ENCODE results near the gene LENG1.
A peak's percentile ranks its signal among the peaks of the same experiment; 100 is the strongest.
"Not testable (repeated sequence)": the region's sequence is repeated elsewhere in the genome, so short reads cannot be mapped to it uniquely, and the experiment has no call there.

The LENG1 gene

DNA sequence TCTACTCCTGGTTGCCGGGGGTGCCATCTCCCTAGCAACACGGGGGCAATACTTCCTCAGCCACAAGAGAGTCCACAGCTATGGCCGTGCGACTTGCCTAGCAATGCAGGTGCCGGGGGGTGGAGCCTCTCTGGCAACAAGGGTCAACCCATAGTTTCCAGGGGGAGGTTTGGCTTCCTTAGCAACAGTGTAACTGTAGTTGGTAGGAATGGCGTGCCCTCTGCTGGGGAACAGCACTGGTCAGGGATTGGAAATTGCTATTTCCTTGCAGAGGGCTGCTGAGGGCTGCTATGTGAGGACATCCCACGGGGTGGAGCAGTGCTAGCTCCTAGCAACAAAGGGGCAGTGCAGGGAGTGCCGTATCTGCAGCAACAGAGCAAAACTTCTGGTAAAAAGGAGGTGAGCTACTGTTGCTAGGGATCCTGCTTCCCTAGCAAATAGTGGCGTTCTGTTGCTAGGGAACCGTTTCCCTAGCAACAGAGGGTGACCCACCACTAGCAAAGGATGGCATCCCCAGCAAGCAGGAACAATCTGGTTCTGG is 20.5 kb upstream of the LENG1 start:
- Mint-ChIP-seq H3K27me3 (ENCODE audit: low read depth) (no peaks in the 10 kb centered on the region), H3K27ac (no peak overlapping the region), H3K9me3 (no peaks in the 10 kb centered on the region), H3K4me1 (ENCODE audit: low read depth) (peaks cover 1% of the 10 kb centered on the region), H3K4me3 (no peak overlapping the region), H3K36me3 (ENCODE audit: low read depth) (peaks cover 15% of the 10 kb centered on the region)

DNA sequence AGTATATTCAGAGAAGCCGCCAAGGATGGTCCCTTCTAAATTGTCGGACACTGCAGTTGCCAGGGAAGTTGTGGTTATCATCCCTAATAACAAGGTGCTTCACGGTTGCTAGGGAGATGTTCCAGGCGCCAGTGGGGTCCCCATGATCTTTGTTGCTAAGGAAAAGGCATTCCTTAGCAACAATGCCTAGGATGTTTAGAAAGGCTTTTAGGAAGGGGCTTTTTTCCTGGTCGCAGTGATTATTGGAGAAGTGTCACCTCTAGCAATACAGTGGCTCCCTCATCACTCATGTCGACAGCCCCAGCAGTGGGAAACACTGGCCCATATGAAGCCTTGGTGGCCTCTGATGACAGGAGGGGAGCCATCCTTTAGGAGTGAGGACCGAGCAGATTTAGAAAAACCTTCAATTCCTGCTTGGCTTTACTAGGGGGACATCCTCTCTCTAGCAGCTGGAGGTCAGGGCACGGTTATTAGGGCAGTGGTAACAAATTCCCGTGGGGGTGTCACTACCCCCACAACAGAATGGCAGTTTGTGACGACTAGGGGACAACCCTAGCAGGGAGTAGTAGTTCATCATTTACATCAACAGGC is 19.8 kb upstream of the LENG1 start:
- Mint-ChIP-seq H3K27ac (no peak overlapping the region), H3K36me3 (ENCODE audit: low read depth) (peaks cover 15% of the 10 kb centered on the region), H3K27me3 (ENCODE audit: low read depth) (no peaks in the 10 kb centered on the region), H3K4me3 (no peak overlapping the region), H3K4me1 (ENCODE audit: low read depth) (peaks cover 1% of the 10 kb centered on the region), H3K9me3 (no peaks in the 10 kb centered on the region)

DNA sequence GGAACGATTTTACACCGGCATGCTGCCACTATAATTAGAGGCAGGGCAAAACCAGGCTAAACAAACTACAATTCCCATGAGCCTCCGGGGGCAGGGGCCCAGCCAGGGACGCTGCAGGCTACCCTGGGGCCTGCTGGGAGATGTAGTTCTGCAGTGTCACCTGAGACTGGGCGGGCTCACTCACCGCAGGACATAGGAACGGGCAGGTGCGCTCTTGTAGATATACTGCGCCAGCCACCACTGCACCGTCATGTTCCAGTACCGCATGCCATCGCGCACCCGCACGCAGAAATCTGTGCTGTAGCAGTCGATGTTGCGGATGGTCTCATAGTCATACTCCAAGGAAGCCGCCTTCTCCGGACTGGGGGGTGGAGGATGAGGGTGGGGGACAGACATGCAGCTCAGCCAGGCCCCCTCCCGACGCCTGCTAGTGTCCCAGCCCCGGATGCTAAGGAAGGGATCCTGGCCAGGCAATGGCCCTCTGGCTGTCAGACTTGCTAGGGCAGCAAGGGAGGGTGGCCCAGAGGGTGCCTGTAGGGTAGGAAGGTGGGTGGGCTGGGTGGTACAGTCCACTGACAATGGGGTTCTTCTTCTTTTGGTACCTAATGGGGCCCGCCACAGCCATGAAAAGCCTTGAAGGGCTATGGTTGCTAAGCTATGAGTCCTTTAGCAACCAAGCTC is 19.2 kb upstream of the LENG1 start:
- H3K4me1 Mint-ChIP-seq (ENCODE audit: low read depth), result peaks cover 1% of the 10 kb centered on the region
- no peak overlapping the region for H3K27ac Mint-ChIP-seq
- H3K9me3 Mint-ChIP-seq, result no peaks in the 10 kb centered on the region
- no peaks in the 10 kb centered on the region for H3K27me3 Mint-ChIP-seq (ENCODE audit: low read depth)
- peaks cover 13% of the 10 kb centered on the region for H3K36me3 Mint-ChIP-seq (ENCODE audit: low read depth)
- H3K4me3 Mint-ChIP-seq, result no peak overlapping the region

DNA sequence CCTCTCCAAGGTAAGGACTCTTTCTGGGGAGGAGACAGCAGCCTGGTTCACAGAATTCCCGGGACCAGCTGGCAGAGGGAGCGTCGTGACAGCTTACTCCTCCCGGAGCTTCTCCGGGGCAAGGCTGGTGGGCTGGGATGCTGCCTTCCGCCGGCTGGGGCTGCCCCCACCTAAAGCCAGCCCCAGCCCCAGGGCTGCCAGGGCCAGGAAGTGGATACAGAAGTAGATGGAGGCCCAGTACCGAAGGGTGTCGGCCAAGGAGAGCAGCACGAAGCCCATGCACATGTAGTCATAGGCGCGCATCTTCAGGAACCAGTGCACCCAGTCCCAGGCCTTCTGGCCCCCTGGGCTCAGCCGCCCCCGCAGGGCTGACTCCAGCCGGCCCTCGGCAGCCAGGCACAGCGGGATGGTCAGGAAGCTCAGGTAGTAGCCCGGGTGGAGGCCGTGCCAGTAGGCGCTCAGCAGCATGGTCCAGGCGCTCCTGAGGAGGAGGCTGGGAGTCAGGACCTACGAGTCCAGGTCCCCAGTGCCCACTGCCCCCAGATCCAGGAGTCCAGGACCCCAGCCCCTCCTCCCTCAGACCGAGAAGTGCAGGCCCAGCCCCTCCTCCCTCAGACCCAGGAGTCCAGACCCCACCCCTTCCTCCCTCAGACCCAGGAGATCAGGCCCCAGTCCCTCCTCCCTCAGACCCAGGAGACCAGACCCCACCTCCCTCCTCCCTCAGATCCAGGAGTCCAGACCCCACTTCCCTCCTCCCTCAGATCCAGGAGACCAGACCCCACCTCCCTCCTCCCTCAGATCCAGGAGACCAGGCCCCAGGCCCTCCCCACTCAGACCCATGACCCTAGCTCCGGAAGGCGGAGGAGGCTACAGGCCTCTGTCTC is 14.7 kb upstream of the LENG1 start:
- Mint-ChIP-seq H3K4me1 (ENCODE audit: low read depth) (peaks cover 1% of the 10 kb centered on the region), H3K36me3 (ENCODE audit: low read depth) (peaks cover 7% of the 10 kb centered on the region), H3K27me3 (ENCODE audit: low read depth) (no peaks in the 10 kb centered on the region), H3K4me3 (no peak overlapping the region), H3K27ac (no peak overlapping the region), H3K9me3 (no peaks in the 10 kb centered on the region)

DNA sequence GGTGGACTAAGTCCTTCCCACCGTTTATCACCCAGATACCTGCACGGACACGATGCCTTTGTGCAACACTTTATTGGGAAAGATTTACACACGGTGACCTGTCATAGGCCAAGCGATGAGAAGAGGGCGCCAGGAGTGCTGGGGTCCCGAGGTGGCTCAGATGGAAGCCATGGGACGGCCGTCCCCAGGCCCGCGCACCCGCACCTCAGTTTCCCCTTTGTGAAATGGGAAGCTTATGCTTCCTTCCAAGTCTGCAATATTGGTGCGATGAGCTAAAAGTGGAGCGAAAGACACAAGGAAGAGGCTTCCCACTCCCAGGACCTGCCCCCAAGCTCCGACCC is 13.8 kb upstream of the LENG1 start:
- H3K9me3 Mint-ChIP-seq, result no peaks in the 10 kb centered on the region

DNA sequence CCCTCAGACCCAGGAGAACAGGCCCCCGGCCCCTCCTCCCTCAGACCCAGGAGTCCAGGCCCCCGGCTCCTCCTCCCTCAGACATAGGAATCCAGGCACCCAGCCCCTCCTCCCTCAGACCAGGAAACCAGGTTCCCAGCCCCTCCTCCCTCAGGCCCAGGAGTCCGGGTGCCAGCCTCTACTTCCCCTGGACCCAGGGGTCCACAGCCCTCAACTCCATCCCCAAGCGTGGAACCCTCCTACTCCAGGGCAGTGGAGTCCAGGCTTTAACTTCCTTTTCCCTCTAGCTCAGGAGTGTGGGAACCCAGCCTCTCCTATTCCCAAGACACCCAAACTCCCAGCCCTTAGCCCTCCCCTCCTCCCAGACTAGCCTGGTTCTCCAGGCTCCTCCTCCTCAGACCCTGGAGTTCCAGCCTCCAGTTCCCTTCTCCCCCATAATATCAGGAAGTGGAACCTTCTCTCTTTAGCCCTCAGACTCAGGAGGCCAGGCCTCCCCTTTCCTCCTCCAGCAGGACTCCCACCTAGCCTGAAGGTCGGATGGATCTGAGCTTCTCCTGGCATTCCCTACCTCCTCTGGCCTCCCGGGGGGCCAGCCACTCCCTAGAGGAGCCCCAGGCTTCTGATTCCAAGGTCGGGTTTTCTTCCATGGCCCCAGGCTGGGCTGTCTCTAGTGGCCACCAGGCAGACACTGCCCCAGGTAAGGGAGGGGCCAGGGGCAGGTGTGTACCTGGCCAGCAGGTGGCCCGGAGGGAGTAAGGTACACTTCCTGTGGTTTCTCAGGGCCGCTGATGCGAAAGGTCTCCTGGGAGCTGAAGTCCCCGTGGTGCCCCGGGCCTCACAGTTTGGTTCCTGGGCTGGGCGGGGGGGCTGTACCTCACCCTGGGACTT is 13.2 kb upstream of the LENG1 start, which contains the start of gene TMC4:
TMC4 (minus strand) TSS at position 690 of the 888 bp plus-strand sequence; CDS start at position 647, 43 bp downstream.
- H3K4me3 Mint-ChIP-seq, result no peak within 1 kb of the TSS
- no peaks in the 10 kb centered on the region for H3K9me3 Mint-ChIP-seq
- peaks cover 1% of the 10 kb centered on the region for H3K4me1 Mint-ChIP-seq (ENCODE audit: low read depth)
- H3K27ac Mint-ChIP-seq, result no peak within 1 kb of the TSS
- no peaks in the 10 kb centered on the region for H3K27me3 Mint-ChIP-seq (ENCODE audit: low read depth)
- peaks cover 2% of the 10 kb centered on the region for H3K36me3 Mint-ChIP-seq (ENCODE audit: low read depth)

More for the DNA sequence above, 13.8 kb upstream of the LENG1 start:
- Mint-ChIP-seq H3K36me3 (ENCODE audit: low read depth) (peaks cover 6% of the 10 kb centered on the region), H3K27me3 (ENCODE audit: low read depth) (no peaks in the 10 kb centered on the region), H3K4me3 (no peak overlapping the region), H3K4me1 (ENCODE audit: low read depth) (peaks cover 1% of the 10 kb centered on the region), H3K27ac (no peak overlapping the region)

DNA sequence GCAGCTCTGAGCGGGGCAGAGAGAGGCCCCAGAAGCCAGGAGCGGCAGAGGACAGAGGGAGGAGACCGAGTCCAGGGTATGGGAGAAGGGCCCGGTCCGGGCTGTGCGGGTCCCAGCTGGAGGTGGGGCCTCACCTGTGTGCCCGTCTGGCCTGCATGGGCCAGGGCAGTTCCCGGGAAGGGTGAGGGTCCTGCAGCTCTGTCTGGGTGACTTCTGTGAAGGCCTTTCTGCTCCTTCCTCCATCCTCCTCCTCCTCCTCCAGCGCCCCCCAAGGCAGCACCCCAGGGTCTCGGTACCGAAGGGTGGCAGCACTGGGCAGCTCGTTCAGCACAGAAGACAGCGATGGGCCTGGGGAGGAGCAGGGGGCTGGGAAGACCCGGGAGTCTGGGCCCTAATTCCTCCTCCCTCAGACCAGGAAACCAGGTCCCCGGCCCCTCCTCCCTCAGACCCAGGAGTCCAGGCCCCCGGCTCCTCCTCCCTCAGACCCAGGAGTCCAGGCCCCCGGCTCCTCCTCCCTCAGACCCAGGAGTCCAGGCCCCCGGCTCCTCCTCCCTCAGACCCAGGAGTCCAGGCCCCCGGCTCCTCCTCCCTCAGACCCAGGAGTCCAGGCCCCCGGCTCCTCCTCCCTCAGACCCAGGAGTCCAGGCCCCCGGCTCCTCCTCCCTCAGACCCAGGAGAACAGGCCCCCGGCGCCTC is 12.4 kb upstream of the LENG1 start:
- not testable (repeated sequence) for H3K4me1 Mint-ChIP-seq (ENCODE audit: low read depth); H3K36me3 Mint-ChIP-seq (ENCODE audit: low read depth); H3K27me3 Mint-ChIP-seq (ENCODE audit: low read depth); H3K27ac Mint-ChIP-seq; H3K4me3 Mint-ChIP-seq; H3K9me3 Mint-ChIP-seq

DNA sequence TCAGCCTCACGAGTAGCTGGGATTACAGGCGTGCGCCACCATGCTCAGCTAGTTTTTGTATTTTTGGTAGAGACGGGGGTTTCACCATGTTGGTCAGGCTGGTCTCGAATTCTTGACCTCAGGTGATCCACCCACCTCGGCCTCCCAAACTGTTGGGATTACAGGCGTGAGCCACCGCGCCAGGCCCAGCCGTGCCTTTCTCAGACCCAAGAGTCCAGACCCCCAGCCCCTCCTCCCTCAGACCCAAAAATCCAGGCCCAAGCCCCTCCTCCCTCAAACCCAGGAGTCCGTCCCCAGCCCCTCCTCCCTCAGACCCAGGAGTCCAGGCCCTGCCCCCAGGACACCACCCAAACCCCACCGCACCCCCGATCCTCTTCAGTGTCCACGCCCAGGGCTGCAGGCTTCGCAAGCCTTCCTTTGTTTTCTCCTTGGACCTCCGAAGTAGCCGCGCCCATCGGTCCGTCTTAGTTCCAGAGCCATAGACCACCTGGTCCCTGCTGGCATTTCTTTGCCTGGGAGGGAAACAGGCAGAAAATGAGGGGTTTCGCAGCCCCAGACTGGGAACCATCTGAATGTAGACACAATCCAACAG is 9.7 kb upstream of the LENG1 start:
- H3K27ac Mint-ChIP-seq, result no peak overlapping the region

DNA sequence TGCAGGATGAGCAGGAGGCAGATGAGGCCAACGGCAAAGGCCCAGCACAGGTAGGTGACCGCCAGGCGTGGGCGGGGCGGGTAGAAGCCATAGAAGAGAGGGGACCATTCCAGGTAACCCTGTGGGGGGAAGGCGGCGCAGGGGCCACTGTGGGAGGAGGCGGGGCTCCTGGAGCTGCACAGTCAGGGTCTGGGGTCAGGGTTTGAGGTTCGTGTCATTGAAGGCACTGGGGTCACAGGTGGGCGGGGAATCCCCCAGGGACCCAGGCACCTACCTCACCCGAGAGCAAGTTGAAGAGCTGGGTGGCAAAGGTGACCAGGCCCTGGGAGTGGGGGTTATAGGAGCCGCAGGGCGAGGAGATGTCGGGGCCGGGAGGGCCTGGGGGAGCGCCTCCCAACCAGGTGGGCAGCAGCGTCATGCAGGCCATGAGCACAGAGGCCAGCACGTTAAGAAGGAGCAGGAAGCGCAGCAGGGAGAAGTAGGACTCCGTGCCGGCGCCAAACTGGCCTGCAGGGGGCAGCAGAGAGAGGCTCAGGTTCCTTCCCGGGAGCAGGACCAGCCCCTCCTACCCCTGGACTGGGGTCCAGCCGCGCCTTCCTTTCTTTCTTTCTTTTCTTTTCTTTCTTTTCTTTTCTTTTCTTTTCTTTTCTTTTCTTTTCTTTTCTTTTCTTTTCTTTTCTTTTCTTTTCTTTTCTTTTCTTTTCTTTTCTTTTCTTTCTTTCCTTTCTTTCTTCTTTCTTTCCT is 8.8 kb upstream of the LENG1 start:
- H3K9me3 Mint-ChIP-seq, result no peaks in the 10 kb centered on the region
- H3K4me1 Mint-ChIP-seq (ENCODE audit: low read depth), result peaks cover 7% of the 10 kb centered on the region
- H3K27ac Mint-ChIP-seq, result no peak overlapping the region
- peaks cover 2% of the 10 kb centered on the region for H3K36me3 Mint-ChIP-seq (ENCODE audit: low read depth)
- peaks cover 6% of the 10 kb centered on the region for H3K27me3 Mint-ChIP-seq (ENCODE audit: low read depth)
- no peak overlapping the region for H3K4me3 Mint-ChIP-seq

More for the DNA sequence above, 9.7 kb upstream of the LENG1 start:
- peaks cover 6% of the 10 kb centered on the region for H3K27me3 Mint-ChIP-seq (ENCODE audit: low read depth)
- H3K36me3 Mint-ChIP-seq (ENCODE audit: low read depth), result peaks cover 1% of the 10 kb centered on the region
- H3K9me3 Mint-ChIP-seq, result no peaks in the 10 kb centered on the region
- H3K4me1 Mint-ChIP-seq (ENCODE audit: low read depth), result peaks cover 6% of the 10 kb centered on the region
- H3K4me3 Mint-ChIP-seq, result no peak overlapping the region

DNA sequence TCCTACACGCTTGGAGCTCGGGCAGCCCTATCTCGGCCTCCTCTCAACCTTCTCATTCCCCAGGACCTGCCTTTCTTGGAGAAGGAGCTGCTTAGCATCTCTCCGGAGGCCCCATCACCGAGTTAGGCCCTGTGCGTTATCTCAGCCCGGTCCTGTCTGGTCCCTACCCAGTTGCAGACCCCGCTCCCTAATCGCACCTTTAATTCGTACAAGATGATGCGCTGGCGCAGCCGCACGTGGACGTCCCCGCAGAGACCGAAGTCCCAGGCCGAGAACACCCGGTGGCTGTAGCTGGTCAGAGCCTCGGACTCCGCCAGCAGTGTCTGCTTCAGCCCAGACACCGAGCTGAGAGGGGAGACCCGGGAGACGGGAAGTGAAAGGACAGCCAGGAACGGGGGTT is 5.7 kb upstream of the LENG1 start:
- Mint-ChIP-seq H3K9me3 (no peaks in the 10 kb centered on the region), H3K27me3 (ENCODE audit: low read depth) (peaks cover 6% of the 10 kb centered on the region), H3K27ac (no peak overlapping the region), H3K36me3 (ENCODE audit: low read depth) (peaks cover 2% of the 10 kb centered on the region), H3K4me3 (no peak overlapping the region), H3K4me1 (ENCODE audit: low read depth) (peaks cover 24% of the 10 kb centered on the region)

DNA sequence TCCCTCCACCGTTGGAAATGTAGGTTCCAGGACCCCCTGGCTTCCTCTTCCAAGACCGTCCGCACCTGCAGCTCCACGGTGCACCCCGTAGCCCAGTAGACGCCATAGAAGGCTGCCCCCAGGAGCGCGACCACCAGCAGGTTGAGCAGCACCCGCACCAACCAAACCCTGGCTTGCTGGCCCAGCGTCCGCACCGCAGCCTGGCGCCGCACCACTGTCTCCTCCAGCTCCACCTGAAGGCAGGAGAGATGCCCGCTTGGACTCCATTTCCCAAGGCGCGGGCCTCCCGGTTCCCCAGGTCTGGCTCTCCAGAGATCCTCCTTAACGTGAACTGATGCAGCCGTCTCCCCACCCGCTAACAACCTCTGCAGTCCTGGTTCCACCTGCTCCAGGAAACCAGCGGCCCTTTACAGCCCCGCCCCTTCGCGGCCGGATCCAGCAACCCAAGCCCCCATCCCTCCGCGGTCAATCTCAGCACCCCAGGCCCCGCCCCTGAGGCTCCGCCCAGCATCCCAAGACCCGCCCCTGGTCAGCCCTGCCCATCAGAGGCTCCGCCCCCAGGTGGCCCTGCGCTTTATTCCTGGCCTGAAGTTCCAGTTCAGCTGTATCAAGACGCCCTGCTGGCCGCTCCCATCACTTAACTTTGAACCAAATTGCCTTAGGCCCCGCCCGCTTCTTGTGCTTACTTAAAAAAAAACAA is 5.0 kb upstream of the LENG1 start:
- peaks cover 6% of the 10 kb centered on the region for H3K27me3 Mint-ChIP-seq (ENCODE audit: low read depth)
- no peaks in the 10 kb centered on the region for H3K9me3 Mint-ChIP-seq
- H3K27ac Mint-ChIP-seq, result peak overlapping the region; percentile 10
- H3K4me3 Mint-ChIP-seq, result peak overlapping the region; percentile 79
- H3K36me3 Mint-ChIP-seq (ENCODE audit: low read depth), result peaks cover 2% of the 10 kb centered on the region
- H3K4me1 Mint-ChIP-seq (ENCODE audit: low read depth), result peaks cover 27% of the 10 kb centered on the region

DNA sequence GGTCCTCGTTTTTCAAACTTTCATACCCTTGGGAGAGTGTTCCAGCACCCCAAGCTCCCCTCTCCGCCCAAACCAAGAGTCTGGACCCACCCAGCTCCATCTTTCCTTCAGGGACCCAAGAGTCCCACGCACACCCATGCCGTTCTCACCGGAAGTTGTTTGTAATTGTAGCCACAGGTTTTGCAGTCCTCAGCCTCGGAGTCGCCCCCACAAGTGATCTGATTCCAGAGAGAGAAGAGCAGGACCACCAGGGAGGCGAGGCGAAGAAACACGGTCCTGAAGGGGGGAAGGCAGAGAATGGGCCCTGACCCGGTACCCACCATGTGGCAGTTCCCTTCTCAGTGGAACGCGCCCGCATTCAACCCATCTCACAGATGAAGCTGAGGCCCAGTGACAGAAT is 3.4 kb upstream of the LENG1 start:
- Mint-ChIP-seq H3K9me3 (no peaks in the 10 kb centered on the region), H3K27me3 (ENCODE audit: low read depth) (peaks cover 6% of the 10 kb centered on the region), H3K4me3 (peak overlapping the region; percentile 96), H3K27ac (peak overlapping the region; percentile 91), H3K4me1 (ENCODE audit: low read depth) (peaks cover 40% of the 10 kb centered on the region), H3K36me3 (ENCODE audit: low read depth) (peaks cover 7% of the 10 kb centered on the region)
